K562 (cell line): ENCODE data around the gene CISD2. TPM values are rescaled to one million over a fixed set of nuclear protein-coding genes. Genes with fewer than 3 reads are reported as not detected.

Source experiments
- BHLHE40 ChIP-seq: IDR thresholded peaks from 2 replicates; pipeline ENCODE4 v1.6.1; 2011; ENCODE audit warnings: low read length, improper control_type of control experiment
- DLX4 ChIP-seq: fragments of 250-450 bp; sonication (Bioruptor Pico); IDR thresholded peaks from 2 replicates; pipeline ENCODE4 v1.6.1; 2021; ENCODE audit warnings: mild to moderate bottlenecking
- EGR1 ChIP-seq: fragments of 450-650 bp; conservative IDR thresholded peaks from 2 replicates; pipeline ENCODE4 v1.6.1; 2017; ENCODE audit warnings: mild to moderate bottlenecking
- ELF1 ChIP-seq: fragments of 200-800 bp; sonication (Bioruptor generic); IDR thresholded peaks from 2 replicates; pipeline ENCODE4 v1.6.1; 2016; ENCODE audit warnings: missing genetic modification characterization, missing compliant biosample characterization
- HES1 ChIP-seq: fragments of 450-650 bp; IDR thresholded peaks from 2 replicates; pipeline ENCODE4 v1.6.1; 2016; ENCODE audit warnings: low read depth, mild to moderate bottlenecking, moderate library complexity
- HMG20A ChIP-seq: fragments of 450-650 bp; formaldehyde crosslinking; conservative IDR thresholded peaks from 2 replicates; pipeline ENCODE4 v1.4.0; 2020; ENCODE audit warnings: mild to moderate bottlenecking, mixed read lengths
- KAT2B ChIP-seq: IDR thresholded peaks from one replicate; pipeline ENCODE4 v1.6.1; 2012; ENCODE audit warnings: low read depth, mild to moderate bottlenecking, control low read depth, inconsistent platforms, low read length, moderate library complexity
- NCOA6 ChIP-seq: fragments of 450-650 bp; IDR thresholded peaks from 2 replicates; pipeline ENCODE4 v1.6.1; 2017; ENCODE audit warnings: mild to moderate bottlenecking
- NFYB ChIP-seq: IDR thresholded peaks from 2 replicates; pipeline ENCODE4 v1.6.1; 2011; ENCODE audit warnings: mild to moderate bottlenecking, moderate library complexity; ENCODE audit not compliant: insufficient read length; ENCODE audit errors: extremely low read depth
- PRPF4 ChIP-seq: fragments of 200-400 bp; formaldehyde crosslinking; IDR thresholded peaks from one replicate; pipeline ENCODE4 v1.6.1; 2017; ENCODE audit warnings: low read length, low read depth, mild to moderate bottlenecking; ENCODE audit not compliant: insufficient read depth, poor library complexity, severe bottlenecking
- PTBP1 ChIP-seq: fragments of 200-400 bp; formaldehyde crosslinking; IDR thresholded peaks from 2 replicates; pipeline ENCODE4 v1.6.1; 2017; ENCODE audit warnings: low read depth, low read length
- PURB ChIP-seq: sonication (generic); formaldehyde crosslinking; IDR thresholded peaks from 2 replicates; pipeline ENCODE4 v1.9.0; 2021; ENCODE audit warnings: low read depth, mild to moderate bottlenecking, missing genetic modification reagents
- PYGO2 ChIP-seq: fragments of 450-650 bp; IDR thresholded peaks from 2 replicates; pipeline ENCODE4 v1.6.1; 2016; ENCODE audit warnings: mild to moderate bottlenecking, missing genetic modification characterization, moderate library complexity, missing compliant biosample characterization
- RBM39 ChIP-seq: fragments of 200-400 bp; formaldehyde crosslinking; optimal IDR thresholded peaks from 2 replicates; pipeline ENCODE3; 2018; ENCODE audit warnings: low read depth, low read length
- SMAD1 ChIP-seq: fragments of 150-350 bp; IDR thresholded peaks from 2 replicates; pipeline ENCODE4 v1.6.1; 2014; ENCODE audit warnings: low read length, low read depth; ENCODE audit not compliant: partially characterized antibody
- SMAD2 ChIP-seq: fragments of 150-350 bp; IDR thresholded peaks from 2 replicates; pipeline ENCODE4 v1.6.1; 2014; ENCODE audit warnings: low read depth, mild to moderate bottlenecking, low read length
- SMAD3 ChIP-seq: fragments of 450-650 bp; formaldehyde crosslinking; conservative IDR thresholded peaks from 2 replicates; pipeline ENCODE4 v1.4.0; 2020; ENCODE audit warnings: mild to moderate bottlenecking
- SMARCC2 ChIP-seq: fragments of 450-650 bp; IDR thresholded peaks from 2 replicates; pipeline ENCODE4 v1.6.1; 2017; ENCODE audit warnings: antibody characterized with exemption, moderate library complexity, mild to moderate bottlenecking, low read depth
- SREBF2 ChIP-seq: sonication (generic); formaldehyde crosslinking; IDR thresholded peaks from 2 replicates; pipeline ENCODE4 v1.4.0; 2020; ENCODE audit warnings: mild to moderate bottlenecking, missing genetic modification reagents
- SRSF7 ChIP-seq: fragments of 200-400 bp; formaldehyde crosslinking; optimal IDR thresholded peaks from 2 replicates; pipeline ENCODE3; 2017; ENCODE audit warnings: mild to moderate bottlenecking, low read depth, low read length
- TAF7 ChIP-seq: fragments of 450-650 bp; IDR thresholded peaks from 2 replicates; pipeline ENCODE4 v1.6.1; 2016; ENCODE audit warnings: missing genetic modification characterization, missing compliant biosample characterization
- TARDBP ChIP-seq: fragments of 450-650 bp; IDR thresholded peaks from 2 replicates; pipeline ENCODE4 v1.6.1; 2016
- TCF7 ChIP-seq: sonication (generic); IDR thresholded peaks from 2 replicates; pipeline ENCODE4 v1.6.1; 2016; ENCODE audit warnings: antibody characterized with exemption, borderline replicate concordance
- TFAM ChIP-seq: fragments of 250-450 bp; sonication (Bioruptor Pico); conservative IDR thresholded peaks from 2 replicates; pipeline ENCODE4 v1.5.0; 2021; ENCODE audit warnings: mild to moderate bottlenecking, moderate library complexity
- VEZF1 ChIP-seq: fragments of 200-800 bp; sonication (Bioruptor generic); IDR thresholded peaks from 2 replicates; pipeline ENCODE4 v1.6.1; 2017; ENCODE audit warnings: missing genetic modification characterization, missing compliant biosample characterization
- XRCC5 ChIP-seq: fragments of 200-400 bp; formaldehyde crosslinking; IDR thresholded peaks from 2 replicates; pipeline ENCODE4 v1.6.1; 2017; ENCODE audit warnings: low read depth, mild to moderate bottlenecking, low read length
- ZBED1 ChIP-seq: IDR thresholded peaks from 2 replicates; pipeline ENCODE4 v1.6.1; 2014
- ZBTB17 ChIP-seq: fragments of 450-650 bp; formaldehyde crosslinking; IDR thresholded peaks from 2 replicates; pipeline ENCODE4 v1.4.0; 2020; ENCODE audit warnings: mild to moderate bottlenecking
- ZNF384 ChIP-seq: IDR thresholded peaks from 2 replicates; pipeline ENCODE4 v1.6.1; 2012; ENCODE audit warnings: low read depth, low read length, improper control_type of control experiment
- ZNF79 ChIP-seq: fragments of 250-450 bp; sonication (Bioruptor Pico); IDR thresholded peaks from 2 replicates; pipeline ENCODE4 v1.4.0; 2020; ENCODE audit warnings: low read depth, mild to moderate bottlenecking, moderate library complexity
- polyA plus RNA-seq, 8 experiments: library from polyadenylated mRNA; depleted of rRNA in 4 of 8; stranded (reverse) in 5 of 8; unstranded in 3 of 8; fragments of >200 nt; fragmentation: Nextera tagmentation in 2 of 8; fragmentation: Illumina TruSeq in 1 of 8; extraction: Ambion mirVana in 2 of 8; extraction: Trizol in 1 of 8; gene quantifications; 2 replicates each; pipeline versions ENCODE4 v1.2.1 to v1.2.3, GENCODE V29; 2011 to 2014; ENCODE audit warnings: inconsistent platforms in 1 of 8, missing spikeins in 1 of 8
- total RNA-seq, 7 experiments: library from RNA; depleted of rRNA in 6 of 7; stranded (reverse); fragments of >200 nt in 6 of 7; fragmentation: Illumina TruSeq in 2 of 7; extraction: Trizol in 2 of 7; gene quantifications; 2 replicates each; pipeline versions ENCODE4 v1.2.1 to v1.2.3, GENCODE V29; 2011 to 2021; ENCODE audit warnings: low replicate concordance in 1 of 7

Gene CISD2
- total and polyA plus RNA-seq, 9 of the 15 experiments (the other 6 are each of a cell fraction or from before 2014, with no cell fraction given) = 37.8 to 91.4 (median 59.8) TPM

- no peak for TF ChIP-seq HES1
- no peak for TF ChIP-seq SREBF2 (CRISPR knock-in tag)
- TF ChIP-seq XRCC5 = peak; percentile 83; the same call in 1 of the 2 replicates
- no peak for TF ChIP-seq PYGO2 (tag)
- no peak for TF ChIP-seq ELF1 (tag)
- TF ChIP-seq SMAD3 (CRISPR knock-in tag) = no peak
- no peak for TF ChIP-seq PURB (CRISPR knock-in tag)
- 0 out of 2 replicates have a peak, but pooled peaks have one; percentile 34 for TF ChIP-seq ZBED1
- no peak for TF ChIP-seq RBM39
- no peak for TF ChIP-seq TFAM
- no peak for TF ChIP-seq HMG20A (CRISPR knock-in tag)
- TF ChIP-seq SMAD2 = no peak
- TF ChIP-seq SMARCC2 = no peak
- TF ChIP-seq TAF7 = no peak; the same call in 1 of the 2 replicates
- TF ChIP-seq ZNF79 (CRISPR knock-in tag) = no peak
- peak; percentile 69; the same call in 1 of the 2 replicates for TF ChIP-seq PTBP1
- peak; percentile 48 for TF ChIP-seq ZNF384
- TF ChIP-seq EGR1 = peak; percentile 90
- no peak for TF ChIP-seq KAT2B
- no peak for TF ChIP-seq SMAD1
- TF ChIP-seq TARDBP = no peak; the same call in 1 of the 2 replicates
- TF ChIP-seq PRPF4 = peak; percentile 95
- peak; percentile 62 for TF ChIP-seq ZBTB17 (CRISPR knock-in tag)
- peak; percentile 83 for TF ChIP-seq BHLHE40
- no peak for TF ChIP-seq VEZF1 (CRISPR knock-in tag)
- peak; percentile 83; the same call in 1 of the 2 replicates for TF ChIP-seq TCF7
- no peak for TF ChIP-seq NFYB
- no peak for TF ChIP-seq SRSF7
- no peak for TF ChIP-seq DLX4 (CRISPR knock-in tag)
- TF ChIP-seq NCOA6 = 0 out of 2 replicates have a peak, but pooled peaks have one; percentile 24
These were observed 41.7 kb upstream of the CISD2 start, which contains the start of gene UBE2D3 (continued) for GRCh38 chr4:102826890-102827673.
